ENCODE measurements around the gene MALT1.

DNA sequence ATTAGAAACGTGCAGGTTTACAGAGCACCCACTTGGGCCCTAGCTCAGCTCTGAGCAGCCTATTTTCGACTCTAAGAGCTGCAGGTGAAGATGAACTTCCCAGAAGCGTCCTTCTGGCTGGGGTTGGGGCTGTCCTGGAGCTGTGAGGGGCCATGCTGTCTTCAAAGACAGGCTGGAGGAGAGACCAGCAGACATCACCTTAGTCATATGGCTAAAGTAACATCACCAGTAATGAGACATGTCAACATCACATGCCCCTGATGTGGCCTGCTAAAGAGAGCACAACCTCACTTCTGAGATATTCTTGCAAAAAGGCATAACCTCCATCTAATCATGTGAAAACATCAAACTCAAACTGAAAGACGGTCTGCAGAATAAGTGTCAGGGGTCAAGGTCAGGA lies 106.2 kb downstream of the MALT1 start:
- TF ChIP-seq, protein P1, sequence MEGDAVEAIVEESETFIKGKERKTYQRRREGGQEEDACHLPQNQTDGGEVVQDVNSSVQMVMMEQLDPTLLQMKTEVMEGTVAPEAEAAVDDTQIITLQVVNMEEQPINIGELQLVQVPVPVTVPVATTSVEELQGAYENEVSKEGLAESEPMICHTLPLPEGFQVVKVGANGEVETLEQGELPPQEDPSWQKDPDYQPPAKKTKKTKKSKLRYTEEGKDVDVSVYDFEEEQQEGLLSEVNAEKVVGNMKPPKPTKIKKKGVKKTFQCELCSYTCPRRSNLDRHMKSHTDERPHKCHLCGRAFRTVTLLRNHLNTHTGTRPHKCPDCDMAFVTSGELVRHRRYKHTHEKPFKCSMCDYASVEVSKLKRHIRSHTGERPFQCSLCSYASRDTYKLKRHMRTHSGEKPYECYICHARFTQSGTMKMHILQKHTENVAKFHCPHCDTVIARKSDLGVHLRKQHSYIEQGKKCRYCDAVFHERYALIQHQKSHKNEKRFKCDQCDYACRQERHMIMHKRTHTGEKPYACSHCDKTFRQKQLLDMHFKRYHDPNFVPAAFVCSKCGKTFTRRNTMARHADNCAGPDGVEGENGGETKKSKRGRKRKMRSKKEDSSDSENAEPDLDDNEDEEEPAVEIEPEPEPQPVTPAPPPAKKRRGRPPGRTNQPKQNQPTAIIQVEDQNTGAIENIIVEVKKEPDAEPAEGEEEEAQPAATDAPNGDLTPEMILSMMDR (IDR thresholded peaks at IDR 0.05): no peak
- no peak for TF ChIP-seq POLR2A (IDR thresholded peaks at IDR 0.05; ENCODE audit: low read depth)
- TF ChIP-seq POLR2AphosphoS5 (IDR thresholded peaks at IDR 0.05): no peak
- no peak for TF ChIP-seq EP300 (IDR thresholded peaks at IDR 0.05)

Data from esophagus muscularis mucosa (tissue), 4 donors.